Keratinocyte (primary cell): ENCODE results near the gene MBNL2. TPM values are rescaled to one million over a fixed set of nuclear protein-coding genes. Genes with fewer than 3 reads are reported as not detected.

Source experiments
- DNase-seq: peaks from one replicate; pipeline ENCODE4 v3.0.0-alpha.2; 2011; ENCODE audit warnings: low read depth, missing footprints, low spot score
- FAIRE-seq: peaks from 2 replicates; lab custom pipeline; 2011; peaks lifted over from hg19 to GRCh38; lab: Jason Lieb, UNC
- H2AFZ ChIP-seq: 2 replicates; pipeline ENCODE4 v1.6.0; 2012; ENCODE audit warnings: low read length, control low read depth, inconsistent platforms; ENCODE audit not compliant: control insufficient read depth
- H3K27ac ChIP-seq: 2 replicates; pipeline ENCODE4 v1.5.1; 2011; ENCODE audit warnings: low read length; ENCODE audit not compliant: control insufficient read depth, insufficient read depth
- H3K27me3 ChIP-seq: 3 replicates; pipeline ENCODE4 v1.6.0; 2011; ENCODE audit warnings: low read length; ENCODE audit not compliant: control insufficient read depth, insufficient read depth; ENCODE audit errors: extremely low read depth
- H3K36me3 ChIP-seq, 2 experiments: 2 replicates in 1 of 2; 3 replicates in 1 of 2; pipeline ENCODE4 v1.5.1; 2011; ENCODE audit warnings: low read length in 2 of 2, mild to moderate bottlenecking in 1 of 2; ENCODE audit not compliant: control insufficient read depth in 2 of 2, insufficient read depth in 2 of 2; ENCODE audit errors: extremely low read depth in 1 of 2
- H3K4me1 ChIP-seq: 3 replicates; pipeline ENCODE4 v1.5.1; 2011; ENCODE audit warnings: low read length; ENCODE audit not compliant: control insufficient read depth, insufficient read depth; ENCODE audit errors: extremely low read depth
- H3K4me2 ChIP-seq: 3 replicates; pipeline ENCODE4 v1.6.0; 2011; ENCODE audit warnings: low read depth, low read length; ENCODE audit not compliant: control insufficient read depth, insufficient read depth; ENCODE audit errors: extremely low read depth
- H3K4me3 ChIP-seq, 3 experiments: fragments of 200-600 bp in 1 of 3; sonication (generic) in 1 of 3; 2 replicates in 2 of 3; 3 replicates in 1 of 3; pipeline ENCODE4 v1.5.1; 2011 to 2016; ENCODE audit warnings: low read length in 3 of 3, mild to moderate bottlenecking in 3 of 3, control low read depth in 2 of 3, inconsistent platforms in 1 of 3, low read depth in 1 of 3, mixed read lengths in 1 of 3, mixed run types in 1 of 3, moderate library complexity in 1 of 3; ENCODE audit not compliant: control insufficient read depth in 2 of 3, insufficient read depth in 2 of 3; ENCODE audit errors: extremely low read depth in 1 of 3
- H3K79me2 ChIP-seq: 2 replicates; pipeline ENCODE4 v1.6.0; 2012; ENCODE audit warnings: low read length; ENCODE audit not compliant: control insufficient read depth, insufficient read depth
- H3K9ac ChIP-seq: 3 replicates; pipeline ENCODE4 v1.6.0; 2011; ENCODE audit warnings: low read length; ENCODE audit not compliant: control insufficient read depth, insufficient read depth; ENCODE audit errors: extremely low read depth
- H3K9me1 ChIP-seq: 3 replicates; pipeline ENCODE4 v1.6.0; 2011; ENCODE audit warnings: low read length; ENCODE audit not compliant: control insufficient read depth, insufficient read depth; ENCODE audit errors: extremely low read depth
- H3K9me3 ChIP-seq: 2 replicates; pipeline ENCODE4 v1.5.1; 2012; ENCODE audit warnings: low read depth, low read length; ENCODE audit not compliant: control insufficient read depth
- H4K20me1 ChIP-seq: 3 replicates; pipeline ENCODE4 v1.6.0; 2011; ENCODE audit warnings: low read length; ENCODE audit not compliant: control insufficient read depth, insufficient read depth; ENCODE audit errors: extremely low read depth
- CTCF ChIP-seq, 3 experiments: IDR thresholded peaks in 1 of 3; conservative IDR thresholded peaks in 1 of 3; optimal IDR thresholded peaks in 1 of 3; 2 replicates in 2 of 3; 3 replicates in 1 of 3; pipeline versions ENCODE3 to v1.5.1; 2011; ENCODE audit warnings: low read length in 3 of 3, mild to moderate bottlenecking in 3 of 3, moderate library complexity in 2 of 3, control low read depth in 1 of 3, inconsistent platforms in 1 of 3; ENCODE audit not compliant: insufficient read depth in 2 of 3; ENCODE audit errors: extremely low read depth in 1 of 3
- EZH2 ChIP-seq: IDR thresholded peaks from one replicate; pipeline ENCODE4 v1.6.1; 2012; ENCODE audit warnings: inconsistent platforms, mild to moderate bottlenecking, low read length, moderate library complexity
- dilution Hi-C: fragments of 300-500 bp; cut with MboI; formaldehyde crosslinking; loops from one replicate; pipeline ENCODE4 v1.7.0; 2020; ENCODE audit warnings: low sequenced_read_pairs; ENCODE audit not compliant: extremely low pct_ligation_motif_present
- polyA plus RNA-seq, 5 experiments: library from polyadenylated mRNA; depleted of rRNA in 3 of 5; stranded (reverse) in 3 of 5; stranded (forward) in 1 of 5; unstranded in 1 of 5; fragments of >200 nt; gene quantifications; 1 replicate in 1 of 5; 2 replicates in 3 of 5; 3 replicates in 1 of 5; pipeline versions ENCODE4 v1.2.1 to v1.2.3, GENCODE V29; 2011 to 2012; ENCODE audit warnings: missing spikeins in 2 of 5, low read depth in 1 of 5, low replicate concordance in 1 of 5

The MBNL2 gene
- polyA plus RNA-seq, 1 donor (not counting 4 experiments of a cell fraction or from before 2014, with no cell fraction given), result 28.4 TPM

GRCh38 chr13:97360610-97361009 lies 138.5 kb downstream of the MBNL2 start:
- H3K4me1 ChIP-seq, result no peaks in the 10 kb centered on the region
- FAIRE-seq (no peak), DNase-seq (no peak)
- no peaks in the 10 kb centered on the region for H3K27me3 ChIP-seq
- dilution Hi-C loops, result no loop called here
- no peaks in the 10 kb centered on the region for H3K79me2 ChIP-seq
- no peaks in the 10 kb centered on the region for H4K20me1 ChIP-seq
- H3K27ac ChIP-seq, result no peak overlapping the region
- H3K9me3 ChIP-seq, result no peaks in the 10 kb centered on the region
- no peak for TF ChIP-seq EZH2
- no peak for TF ChIP-seq CTCF (optimal IDR thresholded peaks at IDR 0.05 in 1 of 3, IDR thresholded peaks at IDR 0.05 in 1 of 3, conservative IDR thresholded peaks at IDR 0.05 in 1 of 3; ENCODE audit: extremely low read depth in 1 of 3, insufficient read depth in 2 of 3, low read length in 3 of 3)
- H3K9ac ChIP-seq, result no peak overlapping the region
- no peaks in the 10 kb centered on the region for H3K9me1 ChIP-seq
- peaks cover 4 to 8% of the 10 kb centered on the region in 2 experiments for H3K36me3 ChIP-seq
- no peak overlapping the region for H2AFZ ChIP-seq
- no peak overlapping the region for H3K4me2 ChIP-seq
- no peak overlapping the region for H3K4me3 ChIP-seq

DNA sequence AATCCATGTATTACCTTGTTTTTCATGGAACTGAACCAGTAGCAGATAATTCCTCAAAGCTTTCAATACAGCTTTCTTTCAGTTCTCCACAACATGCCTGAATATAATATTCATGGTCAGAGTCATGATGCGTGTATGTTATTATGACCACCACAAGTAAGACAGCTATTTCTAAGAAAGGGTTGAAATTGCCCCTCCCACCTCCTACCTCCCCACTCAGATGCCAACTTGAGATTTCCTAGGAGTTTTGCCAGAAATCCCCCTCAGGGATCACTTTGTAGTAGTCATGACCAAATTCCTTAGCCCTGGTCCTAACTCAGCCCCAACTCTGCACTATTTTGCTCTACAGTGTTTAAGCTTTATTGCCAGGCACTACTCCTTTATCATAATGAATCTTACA lies 141.9 kb downstream of the MBNL2 start:
- H3K9me3 ChIP-seq, result no peaks in the 10 kb centered on the region

More for the DNA sequence above, 141.9 kb downstream of the MBNL2 start:
- dilution Hi-C loops, result no loop called here
- Histone ChIP-seq H3K79me2 (no peaks in the 10 kb centered on the region), H2AFZ (no peak overlapping the region), H4K20me1 (no peaks in the 10 kb centered on the region), H3K4me2 (no peak overlapping the region), H3K36me3 (peaks cover 0 to 15% of the 10 kb centered on the region in 2 experiments), H3K4me1 (peaks cover 2% of the 10 kb centered on the region), H3K4me3 (no peak overlapping the region), H3K9me1 (no peaks in the 10 kb centered on the region), H3K27me3 (no peaks in the 10 kb centered on the region), H3K9ac (no peak overlapping the region), H3K27ac (no peak overlapping the region)
- no peak for TF ChIP-seq CTCF (optimal IDR thresholded peaks at IDR 0.05 in 1 of 3, IDR thresholded peaks at IDR 0.05 in 1 of 3, conservative IDR thresholded peaks at IDR 0.05 in 1 of 3; ENCODE audit: extremely low read depth in 1 of 3, insufficient read depth in 2 of 3, low read length in 3 of 3)
- no peak for TF ChIP-seq EZH2
- no peak for FAIRE-seq
- no peak for DNase-seq
